H1 (cell line): ENCODE results near the gene YAF2. TPM values are rescaled to one million over a fixed set of nuclear protein-coding genes. Genes with fewer than 3 reads are reported as not detected.

Experiments used
- CBX5 ChIP-seq: fragments of 300-800, 300-1000 bp; sonication (generic); IDR thresholded peaks from 2 replicates; pipeline ENCODE4 v1.7.1; 2016; ENCODE audit warnings: antibody characterized with exemption, low read length, low read depth
- CTBP2 ChIP-seq: IDR thresholded peaks from 2 replicates; pipeline ENCODE4 v1.7.0; 2011; ENCODE audit warnings: borderline replicate concordance, mild to moderate bottlenecking, moderate library complexity, mixed read lengths, low read length; ENCODE audit not compliant: insufficient read depth, insufficient read length
- CTCF ChIP-seq, 3 experiments: IDR thresholded peaks; 1 replicate in 2 of 3; 2 replicates in 1 of 3; pipeline versions ENCODE4 v1.5.1 to v1.6.1; 2011; ENCODE audit warnings: low read length in 3 of 3, mild to moderate bottlenecking in 3 of 3, inconsistent platforms in 2 of 3, low read depth in 1 of 3, moderate library complexity in 1 of 3; ENCODE audit not compliant: insufficient read depth in 1 of 3; ENCODE audit errors: control extremely low read depth in 1 of 3
- RBBP5 ChIP-seq: IDR thresholded peaks from 2 replicates; pipeline ENCODE4 v1.7.1; 2012; ENCODE audit warnings: low read depth, mild to moderate bottlenecking, inconsistent platforms, low read length, moderate library complexity, borderline replicate concordance
- RXRA ChIP-seq: IDR thresholded peaks from 2 replicates; pipeline ENCODE4 v1.6.1; 2011; ENCODE audit warnings: low read depth, mild to moderate bottlenecking, low read length, moderate library complexity; ENCODE audit not compliant: insufficient read depth
- SUZ12 ChIP-seq: fragments of 200-600 bp; sonication (generic); IDR thresholded peaks from 2 replicates; pipeline ENCODE4 v1.6.1; 2012; ENCODE audit warnings: mild to moderate bottlenecking, inconsistent platforms, low read length, moderate library complexity, mixed read lengths
- TBP ChIP-seq: IDR thresholded peaks from 2 replicates; pipeline ENCODE4 v1.6.1; 2011; ENCODE audit warnings: low read depth, low read length, improper control_type of control experiment
- polyA plus RNA-seq, 7 experiments: library from polyadenylated mRNA; depleted of rRNA in 3 of 7; stranded (reverse) in 5 of 7; unstranded in 2 of 7; fragments of >200 nt in 5 of 7; fragments of 200-250 nt in 2 of 7; gene quantifications; 1 replicate in 5 of 7; 2 replicates in 1 of 7; 4 replicates in 1 of 7; pipeline versions ENCODE4 v1.2.1 to v1.2.3, GENCODE V29; 2011 to 2013; ENCODE audit warnings: missing spikeins in 2 of 7, mixed read lengths in 2 of 7
- total RNA-seq: library from RNA; stranded (reverse); fragmentation: NEBNext Ultra II Directional; extraction: Animal tissue kit (Norgen Biotek cat#: 25700); gene quantifications from 2 replicates; pipeline ENCODE4 v1.2.1, GENCODE V29; 2021

YAF2 gene
- total and polyA plus RNA-seq, 2 of the 8 experiments (the other 6 are each of a cell fraction or from before 2014, with no cell fraction given): 0.50 to 2.2 TPM

GRCh38 chr12:42118136-42118879, 119.7 kb downstream of the YAF2 start (continued):
- TF ChIP-seq CBX5 (no peak), CTBP2 (no peak), CTCF (IDR thresholded peaks at IDR 0.05; ENCODE audit: control extremely low read depth in 1 of 3, insufficient read depth in 1 of 3, low read depth in 1 of 3, low read length in 3 of 3) (no peak), TBP (no peak), RXRA (no peak), RBBP5 (no peak), SUZ12 (no peak)
